ENCODE results near the gene RHBDD3.
A peak's percentile ranks its signal among the peaks of the same experiment; 100 is the strongest.

RHBDD3 gene

GRCh38 chr22:29275167-29275566 lies 7.4 kb upstream of the RHBDD3 start:
- Histone ChIP-seq H3K36me3 (replicated peaks in 1 of 2; ENCODE audit: control insufficient read depth in 2 of 2, insufficient read depth in 2 of 2, low read length in 2 of 2) (peaks cover 26 to 100% of the 10 kb centered on the region in 2 donors), H2BK15ac (ENCODE audit: low read length) (no peak overlapping the region), H4K8ac (ENCODE audit: low read depth, low read length) (no peak overlapping the region), H2AK5ac (ENCODE audit: low read depth, low read length) (no peak overlapping the region), H2BK5ac (ENCODE audit: low read length) (no peak overlapping the region), H3K4me2 (ENCODE audit: insufficient read depth, low read length, poor library complexity, severe bottlenecking) (no peak overlapping the region), H2BK12ac (ENCODE audit: low read length) (no peak overlapping the region), H3K18ac (ENCODE audit: low read length) (no peak overlapping the region), H3K27me3 (ENCODE audit: control insufficient read depth in 3 of 3, insufficient read depth in 3 of 3, low read depth in 1 of 3, low read length in 3 of 3) (no peaks in the 10 kb centered on the region), H3K9ac (ENCODE audit: low read depth, low read length, poor library complexity) (no peak overlapping the region), H2AFZ (ENCODE audit: low read length) (no peak overlapping the region), H2BK120ac (ENCODE audit: low read depth, low read length) (no peak overlapping the region), H3K4me3 (ENCODE audit: low read length in 2 of 2) (no peak overlapping the region), H4K91ac (ENCODE audit: low read depth, low read length, poor library complexity) (no peak overlapping the region), H3K9me3 (replicated peaks in 1 of 2; ENCODE audit: control insufficient read depth in 2 of 2, insufficient read depth in 1 of 2, low read depth in 1 of 2, low read length in 2 of 2) (no peaks in the 10 kb centered on the region), H3K14ac (ENCODE audit: low read length) (no peak overlapping the region), H3K79me1 (ENCODE audit: low read depth, low read length) (peaks cover 3% of the 10 kb centered on the region), H3K4me1 (ENCODE audit: control insufficient read depth in 2 of 2, insufficient read depth in 1 of 2, low read depth in 1 of 2, low read length in 2 of 2) (peaks cover 3 to 16% of the 10 kb centered on the region in 2 donors), H3K27ac (replicated peaks; ENCODE audit: low read length) (no peak overlapping the region), H3K23ac (ENCODE audit: low read depth, low read length, poor library complexity) (no peak overlapping the region), H3K4ac (ENCODE audit: low read length) (no peak overlapping the region)
- DNase-seq (ENCODE audit: low spot score) = no peak
- no CpG with 5 or more reads among the region's 3 CpGs for WGBS, 2 donors (ENCODE audit: extremely low coverage in 2 of 2, insufficient read length in 2 of 2, insufficient replicate concordance in 1 of 2)

DNA sequence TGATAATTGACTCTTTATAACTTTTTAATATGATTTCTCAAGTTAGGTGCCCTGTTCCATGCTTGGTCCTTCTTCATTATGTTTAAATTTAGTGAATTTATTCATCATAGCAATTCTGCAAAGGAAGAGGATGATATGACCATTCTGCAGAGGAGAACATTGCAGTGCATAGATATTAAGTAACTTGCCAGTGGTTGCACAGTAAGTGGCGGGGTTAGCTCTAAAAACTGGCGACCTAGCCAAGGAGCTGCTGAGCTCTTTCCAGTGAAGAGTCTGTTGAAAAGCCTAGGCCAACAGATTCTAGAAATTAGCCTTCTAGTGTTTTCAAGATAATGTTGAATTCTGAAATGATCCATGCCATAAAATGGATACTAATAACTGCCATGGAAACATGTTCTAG lies 4.8 kb upstream of the RHBDD3 start:
- no peak overlapping the region for H4K91ac ChIP-seq (ENCODE audit: low read depth, low read length, poor library complexity)
- no peak overlapping the region for H2AFZ ChIP-seq (ENCODE audit: low read length)
- no peak overlapping the region for H2BK120ac ChIP-seq (ENCODE audit: low read depth, low read length)
- no peak overlapping the region for H3K4me2 ChIP-seq (ENCODE audit: insufficient read depth, low read length, poor library complexity, severe bottlenecking)
- no peaks in the 10 kb centered on the region for H3K27me3 ChIP-seq (ENCODE audit: control insufficient read depth in 3 of 3, insufficient read depth in 3 of 3, low read depth in 1 of 3, low read length in 3 of 3)
- peaks cover 6 to 28% of the 10 kb centered on the region in 2 donors for H3K4me1 ChIP-seq (ENCODE audit: control insufficient read depth in 2 of 2, insufficient read depth in 1 of 2, low read depth in 1 of 2, low read length in 2 of 2)
- no peak overlapping the region for H2BK5ac ChIP-seq (ENCODE audit: low read length)
- no peak overlapping the region for H3K27ac ChIP-seq (replicated peaks; ENCODE audit: low read length)
- no CpG with 5 or more reads among the region's 2 CpGs for WGBS, 2 donors (ENCODE audit: extremely low coverage in 2 of 2, insufficient read length in 2 of 2, insufficient replicate concordance in 1 of 2)
- no peak overlapping the region for H3K9ac ChIP-seq (ENCODE audit: low read depth, low read length, poor library complexity)
- no peak overlapping the region for H3K4me3 ChIP-seq (ENCODE audit: low read length in 2 of 2)
- DNase-seq (ENCODE audit: low spot score) = no peak
- H3K4ac ChIP-seq (ENCODE audit: low read length) = no peak overlapping the region
- no peaks in the 10 kb centered on the region for H3K9me3 ChIP-seq (replicated peaks in 1 of 2; ENCODE audit: control insufficient read depth in 2 of 2, insufficient read depth in 1 of 2, low read depth in 1 of 2, low read length in 2 of 2)
- H2BK12ac ChIP-seq (ENCODE audit: low read length) = no peak overlapping the region
- H3K14ac ChIP-seq (ENCODE audit: low read length) = no peak overlapping the region
- H2BK15ac ChIP-seq (ENCODE audit: low read length) = no peak overlapping the region
- H3K23ac ChIP-seq (ENCODE audit: low read depth, low read length, poor library complexity) = no peak overlapping the region
- H3K36me3 ChIP-seq (replicated peaks in 1 of 2; ENCODE audit: control insufficient read depth in 2 of 2, insufficient read depth in 2 of 2, low read length in 2 of 2) = peaks cover 14 to 85% of the 10 kb centered on the region in 2 donors
- H3K79me1 ChIP-seq (ENCODE audit: low read depth, low read length) = peaks cover 7% of the 10 kb centered on the region
- no peak overlapping the region for H3K18ac ChIP-seq (ENCODE audit: low read length)
- no peak overlapping the region for H4K8ac ChIP-seq (ENCODE audit: low read depth, low read length)
- H2AK5ac ChIP-seq (ENCODE audit: low read depth, low read length) = no peak overlapping the region

GRCh38 chr22:29270475-29271271 lies 2.9 kb upstream of the RHBDD3 start:
- no peak overlapping the region for H2AK5ac ChIP-seq (ENCODE audit: low read depth, low read length)
- peaks cover 17% of the 10 kb centered on the region for H3K79me1 ChIP-seq (ENCODE audit: low read depth, low read length)
- no peak overlapping the region for H4K91ac ChIP-seq (ENCODE audit: low read depth, low read length, poor library complexity)
- H2BK12ac ChIP-seq (ENCODE audit: low read length) = no peak overlapping the region
- peak overlapping the region; percentile 79 for H3K4me2 ChIP-seq (ENCODE audit: insufficient read depth, low read length, poor library complexity, severe bottlenecking)
- peaks cover 13 to 39% of the 10 kb centered on the region in 2 donors for H3K4me1 ChIP-seq (ENCODE audit: control insufficient read depth in 2 of 2, insufficient read depth in 1 of 2, low read depth in 1 of 2, low read length in 2 of 2)
- WGBS, 2 donors (ENCODE audit: extremely low coverage in 2 of 2, insufficient read length in 2 of 2, insufficient replicate concordance in 1 of 2) = no CpG with 5 or more reads among the region's 9 CpGs
- peaks cover 13 to 74% of the 10 kb centered on the region in 2 donors for H3K36me3 ChIP-seq (replicated peaks in 1 of 2; ENCODE audit: control insufficient read depth in 2 of 2, insufficient read depth in 2 of 2, low read length in 2 of 2)
- no peaks in the 10 kb centered on the region for H3K27me3 ChIP-seq (ENCODE audit: control insufficient read depth in 3 of 3, insufficient read depth in 3 of 3, low read depth in 1 of 3, low read length in 3 of 3)
- H3K9me3 ChIP-seq (replicated peaks in 1 of 2; ENCODE audit: control insufficient read depth in 2 of 2, insufficient read depth in 1 of 2, low read depth in 1 of 2, low read length in 2 of 2) = no peaks in the 10 kb centered on the region
- H3K23ac ChIP-seq (ENCODE audit: low read depth, low read length, poor library complexity) = no peak overlapping the region
- H3K18ac ChIP-seq (ENCODE audit: low read length) = no peak overlapping the region
- H2BK120ac ChIP-seq (ENCODE audit: low read depth, low read length) = no peak overlapping the region
- H3K14ac ChIP-seq (ENCODE audit: low read length) = no peak overlapping the region
- no peak overlapping the region for H3K27ac ChIP-seq (replicated peaks; ENCODE audit: low read length)
- H2BK5ac ChIP-seq (ENCODE audit: low read length) = no peak overlapping the region
- H4K8ac ChIP-seq (ENCODE audit: low read depth, low read length) = no peak overlapping the region
- H3K4me3 ChIP-seq (ENCODE audit: low read length in 2 of 2) = peak overlapping the region in 1 of 2 donors; percentile 70
- no peak for DNase-seq (ENCODE audit: low spot score)
- H3K9ac ChIP-seq (ENCODE audit: low read depth, low read length, poor library complexity) = no peak overlapping the region
- no peak overlapping the region for H2BK15ac ChIP-seq (ENCODE audit: low read length)
- no peak overlapping the region for H3K4ac ChIP-seq (ENCODE audit: low read length)
- no peak overlapping the region for H2AFZ ChIP-seq (ENCODE audit: low read length)

- peaks cover 13 to 39% of the 10 kb centered on the region in 2 donors for H3K4me1 ChIP-seq (ENCODE audit: control insufficient read depth in 2 of 2, insufficient read depth in 1 of 2, low read depth in 1 of 2, low read length in 2 of 2)
- no peak overlapping the region for H2BK120ac ChIP-seq (ENCODE audit: low read depth, low read length)
- H3K27ac ChIP-seq (replicated peaks; ENCODE audit: low read length) = no peak overlapping the region
- H3K4me3 ChIP-seq (ENCODE audit: low read length in 2 of 2) = peak overlapping the region; percentile 70 to 94
- no peak overlapping the region for H3K4ac ChIP-seq (ENCODE audit: low read length)
- no peaks in the 10 kb centered on the region for H3K9me3 ChIP-seq (replicated peaks in 1 of 2; ENCODE audit: control insufficient read depth in 2 of 2, insufficient read depth in 1 of 2, low read depth in 1 of 2, low read length in 2 of 2)
- no peak for DNase-seq (ENCODE audit: low spot score)
- H4K8ac ChIP-seq (ENCODE audit: low read depth, low read length) = no peak overlapping the region
- H3K9ac ChIP-seq (ENCODE audit: low read depth, low read length, poor library complexity) = no peak overlapping the region
- H2BK15ac ChIP-seq (ENCODE audit: low read length) = no peak overlapping the region
- H2BK12ac ChIP-seq (ENCODE audit: low read length) = no peak overlapping the region
- peak overlapping the region; percentile 79 for H3K4me2 ChIP-seq (ENCODE audit: insufficient read depth, low read length, poor library complexity, severe bottlenecking)
- no peak overlapping the region for H3K23ac ChIP-seq (ENCODE audit: low read depth, low read length, poor library complexity)
- H3K18ac ChIP-seq (ENCODE audit: low read length) = no peak overlapping the region
- H3K27me3 ChIP-seq (ENCODE audit: control insufficient read depth in 3 of 3, insufficient read depth in 3 of 3, low read depth in 1 of 3, low read length in 3 of 3) = no peaks in the 10 kb centered on the region
- H2AK5ac ChIP-seq (ENCODE audit: low read depth, low read length) = no peak overlapping the region
- no peak overlapping the region for H3K14ac ChIP-seq (ENCODE audit: low read length)
- WGBS, 2 donors (ENCODE audit: extremely low coverage in 2 of 2, insufficient read length in 2 of 2, insufficient replicate concordance in 1 of 2) = no CpG with 5 or more reads among the region's 13 CpGs
- H3K79me1 ChIP-seq (ENCODE audit: low read depth, low read length) = peaks cover 17% of the 10 kb centered on the region
- H2AFZ ChIP-seq (ENCODE audit: low read length) = no peak overlapping the region
- H2BK5ac ChIP-seq (ENCODE audit: low read length) = no peak overlapping the region
- H3K36me3 ChIP-seq (replicated peaks in 1 of 2; ENCODE audit: control insufficient read depth in 2 of 2, insufficient read depth in 2 of 2, low read length in 2 of 2) = peaks cover 17 to 74% of the 10 kb centered on the region in 2 donors
- no peak overlapping the region for H4K91ac ChIP-seq (ENCODE audit: low read depth, low read length, poor library complexity)
Observed at GRCh38 chr22:29269731-29270474, 2.1 kb upstream of the RHBDD3 start.

Measured in neuronal stem cell (in vitro differentiated cells).